SK-N-SH (cell line): ENCODE measurements around the gene SUPT5H. TPM values are rescaled to one million over a fixed set of nuclear protein-coding genes. Genes with fewer than 3 reads are reported as not detected.

ENCODE experiments used
- CTCF ChIA-PET: fragments of 300-600, 350-600 bp; formaldehyde crosslinking; extraction: SDS; loops from one replicate; lab custom pipeline; 2021; lab: Yijun Ruan, JAX
- POLR2A ChIA-PET: fragments of 350-600 bp; sonication (Branson Sonifier 250); formaldehyde crosslinking; extraction: SDS; loops from one replicate; lab custom pipeline; 2020; ENCODE audit warnings: antibody characterized with exemption, inconsistent platforms; lab: Yijun Ruan, JAX
- DNase-seq: peaks from one replicate; pipeline ENCODE4 v3.0.0; 2012
- H2AFZ ChIP-seq: fragments of 200-600 bp; sonication (generic); 2 replicates; pipeline ENCODE4 v1.8.1; 2016; ENCODE audit warnings: antibody characterized with exemption, mild to moderate bottlenecking, low read depth
- H3F3A ChIP-seq: fragments of 200-600 bp; sonication (generic); replicated peaks from 2 replicates; pipeline ENCODE3; 2016; ENCODE audit warnings: antibody characterized with exemption, mild to moderate bottlenecking; ENCODE audit not compliant: insufficient read depth
- H3K27ac ChIP-seq, 2 experiments: fragments of 200-500 bp in 1 of 2; fragments of 200-600 bp in 1 of 2; sonication (Bioruptor generic) in 1 of 2; sonication (generic), shearing (Covaris generic) in 1 of 2; 2 replicates each; pipeline versions ENCODE4 v1.5.1 to v1.6.1; 2014 to 2016; ENCODE audit warnings: low read depth in 2 of 2, inconsistent platforms in 1 of 2, low read length in 1 of 2, mild to moderate bottlenecking in 1 of 2, mixed read lengths in 1 of 2
- H3K27me3 ChIP-seq: fragments of 200-600 bp; sonication (generic), shearing (Covaris generic); 2 replicates; pipeline ENCODE4 v1.6.1; 2016; ENCODE audit warnings: mixed run types; ENCODE audit not compliant: insufficient read depth
- H3K36me3 ChIP-seq, 2 experiments: fragments of 200-500 bp in 1 of 2; fragments of 200-600 bp in 1 of 2; sonication (Bioruptor generic) in 1 of 2; sonication (generic) in 1 of 2; replicated peaks in 1 of 2; 2 replicates each; pipeline versions ENCODE3 to v1.5.1; 2014 to 2016; ENCODE audit warnings: low read length in 1 of 2, mild to moderate bottlenecking in 1 of 2; ENCODE audit not compliant: insufficient read depth in 2 of 2, control insufficient read depth in 1 of 2
- H3K4me1 ChIP-seq, 2 experiments: fragments of 200-500 bp in 1 of 2; fragments of 200-600 bp in 1 of 2; sonication (Bioruptor generic) in 1 of 2; sonication (generic), shearing (Covaris generic) in 1 of 2; 2 replicates each; pipeline versions ENCODE4 v1.5.1 to v1.6.1; 2014 to 2016; ENCODE audit warnings: low read depth in 1 of 2, low read length in 1 of 2, mixed run types in 1 of 2; ENCODE audit not compliant: insufficient read depth in 2 of 2, control insufficient read depth in 1 of 2
- H3K4me2 ChIP-seq: fragments of 200-600 bp; sonication (generic), shearing (Covaris generic); 2 replicates; pipeline ENCODE4 v1.6.1; 2017; ENCODE audit warnings: mixed run types
- H3K4me3 ChIP-seq, 2 experiments: fragments of 200-500 bp in 1 of 2; fragments of 200-600 bp in 1 of 2; sonication (Bioruptor generic) in 1 of 2; sonication (generic), shearing (Covaris generic) in 1 of 2; 2 replicates each; pipeline versions ENCODE4 v1.5.1 to v1.8.1; 2014 to 2016; ENCODE audit warnings: low read depth in 2 of 2, inconsistent platforms in 1 of 2, low read length in 1 of 2, mild to moderate bottlenecking in 1 of 2, mixed read lengths in 1 of 2, moderate library complexity in 1 of 2
- H3K79me2 ChIP-seq: fragments of 200-600 bp; sonication (generic); 2 replicates; pipeline ENCODE4 v1.8.1; 2017; ENCODE audit warnings: mild to moderate bottlenecking; ENCODE audit not compliant: insufficient read depth
- H3K9ac ChIP-seq: fragments of 200-600 bp; sonication (generic); 2 replicates; pipeline ENCODE4 v1.6.1; 2017; ENCODE audit warnings: mixed run types
- H3K9me2 ChIP-seq: fragments of 200-600 bp; sonication (generic); 2 replicates; pipeline ENCODE4 v1.6.1; 2017; ENCODE audit warnings: mixed run types
- H3K9me3 ChIP-seq: fragments of 200-600 bp; sonication (generic); 2 replicates; pipeline ENCODE4 v1.6.1; 2017; ENCODE audit warnings: mixed run types, mild to moderate bottlenecking, moderate library complexity
- H4K20me1 ChIP-seq: fragments of 200-600 bp; sonication (generic); 2 replicates; pipeline ENCODE4 v1.6.1; 2017; ENCODE audit warnings: mild to moderate bottlenecking, mixed run types; ENCODE audit not compliant: insufficient read depth
- ELF1 ChIP-seq: IDR thresholded peaks from 2 replicates; pipeline ENCODE4 v1.4.0; 2012
- EZH2phosphoT487 ChIP-seq: fragments of 200-600 bp; sonication (generic); IDR thresholded peaks from 2 replicates; pipeline ENCODE4 v1.6.1; 2017; ENCODE audit warnings: low read depth, mixed run types, mild to moderate bottlenecking, antibody characterized with exemption, moderate library complexity, borderline replicate concordance
- FOXM1 ChIP-seq: IDR thresholded peaks from 2 replicates; pipeline ENCODE4 v1.4.0; 2012; ENCODE audit warnings: low read depth, mild to moderate bottlenecking
- GABPA ChIP-seq: IDR thresholded peaks from 2 replicates; pipeline ENCODE4 v1.4.0; 2012; ENCODE audit warnings: low read depth, mild to moderate bottlenecking
- GATA2 ChIP-seq: sonication (generic); formaldehyde crosslinking; IDR thresholded peaks from 2 replicates; pipeline ENCODE4 v1.5.0; 2020; ENCODE audit warnings: mild to moderate bottlenecking, missing genetic modification reagents
- JUND ChIP-seq: IDR thresholded peaks from 2 replicates; pipeline ENCODE4 v1.4.0; 2012
- NRF1 ChIP-seq: IDR thresholded peaks from 2 replicates; pipeline ENCODE4 v1.6.1; 2012; ENCODE audit warnings: low read depth, mild to moderate bottlenecking, low read length
- POLR2AphosphoS5 ChIP-seq: IDR thresholded peaks from 2 replicates; pipeline ENCODE4 v1.6.1; 2012; ENCODE audit warnings: low read depth, low read length
- RFX5 ChIP-seq: IDR thresholded peaks from 2 replicates; pipeline ENCODE4 v1.6.1; 2012; ENCODE audit warnings: mild to moderate bottlenecking, improper control_type of control experiment, low read length
- SIN3A ChIP-seq: IDR thresholded peaks from 2 replicates; pipeline ENCODE4 v1.6.1; 2012; ENCODE audit warnings: low read depth, mild to moderate bottlenecking, low read length, moderate library complexity, borderline replicate concordance
- SMC3 ChIP-seq: IDR thresholded peaks from 2 replicates; pipeline ENCODE4 v1.6.1; 2012; ENCODE audit warnings: low read depth, low read length, improper control_type of control experiment
- TEAD4 ChIP-seq: IDR thresholded peaks from 2 replicates; pipeline ENCODE4 v1.4.0; 2012; ENCODE audit warnings: mild to moderate bottlenecking, borderline replicate concordance; ENCODE audit not compliant: insufficient read depth
- ZBTB33 ChIP-seq: IDR thresholded peaks from 2 replicates; pipeline ENCODE4 v1.4.0; 2012; ENCODE audit warnings: low read depth, borderline replicate concordance
- WGBS: methylation state at CpG from one replicate; pipeline ENCODE4 v1.1.6; 2017; ENCODE audit warnings: low lambda C conversion rate; 5-methylcytosine and 5-hydroxymethylcytosine counted together
- polyA plus RNA-seq, 3 experiments: library from polyadenylated mRNA; depleted of rRNA; stranded (reverse); fragments of >200 nt; gene quantifications; 2 replicates each; pipeline ENCODE4 v1.2.3, GENCODE V29; 2012

Gene SUPT5H
- polyA plus RNA-seq, 1 of the 3 experiments (the other 2 are of a cell fraction) = 137 TPM

DNA sequence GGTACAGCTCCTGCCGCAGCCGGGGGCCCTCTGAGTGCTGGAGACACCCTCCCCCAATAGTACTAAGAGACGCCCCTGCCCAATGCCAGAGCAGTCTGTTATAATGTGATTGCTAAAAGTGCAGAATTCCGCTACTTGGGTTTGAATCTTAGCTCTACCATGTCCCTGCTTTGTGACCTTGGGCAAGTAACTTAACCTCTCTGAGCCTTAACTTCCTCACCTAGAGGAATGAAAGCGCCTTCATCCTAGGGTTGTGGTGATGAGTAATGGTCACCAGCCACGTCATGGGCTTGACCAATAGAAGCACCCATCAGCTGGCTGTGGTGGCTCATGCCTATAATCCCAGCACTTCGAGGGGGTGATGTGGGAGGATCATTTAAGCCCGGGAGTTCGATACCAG lies 26.4 kb upstream of the SUPT5H start:
- H3F3A ChIP-seq = peaks cover 7% of the 10 kb centered on the region
- ChIA-PET POLR2A (interaction anchor here (2.1 kb wide), 1 partner anchor 17 kb away, joined by 12 read pairs; the partner anchor contains the start of gene RPS16), CTCF (interaction anchor here (1.5 kb wide), 1 partner anchor 14 kb away, joined by 3 read pairs; no protein-coding TSS in a partner anchor)
- no peak overlapping the region for H3K9ac ChIP-seq
- no peak overlapping the region for H3K4me2 ChIP-seq
- no peak overlapping the region for H3K27ac ChIP-seq
- peaks cover 10% of the 10 kb centered on the region; the same call in 1 of the 2 replicates for H4K20me1 ChIP-seq
- no peak overlapping the region for H3K4me3 ChIP-seq
- peaks cover 18 to 27% of the 10 kb centered on the region in 2 experiments for H3K36me3 ChIP-seq
- H2AFZ ChIP-seq = no peak overlapping the region
- WGBS = 86% methylated on average over 9 of the region's 9 CpGs
- TF ChIP-seq ELF1 (no peak), NRF1 (no peak), RFX5 (no peak), GATA2 (no peak), FOXM1 (no peak), POLR2AphosphoS5 (no peak), TEAD4 (no peak), JUND (no peak)
- TF ChIP-seq, all 33 proteins: peak for 0
- H3K9me2 ChIP-seq = no peaks in the 10 kb centered on the region
- peaks cover 7 to 15% of the 10 kb centered on the region in 2 experiments; a peak in 2 of 4 replicates for H3K4me1 ChIP-seq
- H3K27me3 ChIP-seq = no peaks in the 10 kb centered on the region
- H3K79me2 ChIP-seq = peaks cover 35% of the 10 kb centered on the region
- H3K9me3 ChIP-seq = no peaks in the 10 kb centered on the region
- no peak for DNase-seq

GRCh38 chr19:39420769-39421168 lies 24.6 kb upstream of the SUPT5H start:
- no peak for DNase-seq
- H3K9me3 ChIP-seq = no peaks in the 10 kb centered on the region
- TF ChIP-seq NRF1 (no peak), ELF1 (no peak), EZH2phosphoT487 (no peak), GABPA (no peak), GATA2 (no peak), ZBTB33 (no peak), SMC3 (no peak), SIN3A (no peak)
- H2AFZ ChIP-seq = no peak overlapping the region
- no peak overlapping the region for H3K27ac ChIP-seq
- ChIA-PET POLR2A (interaction anchor here (3.0 kb wide), 1 partner anchor 15 kb away, joined by 10 read pairs; the partner anchor contains the start of gene RPS16), CTCF (interaction anchor here (0.7 kb wide), 1 partner anchor 9 kb away, joined by 3 read pairs; no protein-coding TSS in a partner anchor)
- H3K9me2 ChIP-seq = no peaks in the 10 kb centered on the region
- H3K79me2 ChIP-seq = peaks cover 17% of the 10 kb centered on the region; the same call in 1 of the 2 replicates
- H3K9ac ChIP-seq = no peak overlapping the region
- no peak overlapping the region for H3K4me2 ChIP-seq
- H3K4me3 ChIP-seq = no peak overlapping the region
- H3K27me3 ChIP-seq = no peaks in the 10 kb centered on the region
- no peaks in the 10 kb centered on the region; the same call in 1 of the 2 replicates for H4K20me1 ChIP-seq
- peaks cover 12% of the 10 kb centered on the region for H3F3A ChIP-seq
- H3K4me1 ChIP-seq = no peaks in the 10 kb centered on the region; a peak in 1 of 4 replicates
- peaks cover 18 to 30% of the 10 kb centered on the region in 2 experiments for H3K36me3 ChIP-seq
- WGBS = 92% methylated on average over 13 of the region's 15 CpGs
